ENCODE results near the gene CATSPER1.
"Not testable (repeated sequence)": the region's sequence is repeated elsewhere in the genome, so short reads cannot be mapped to it uniquely, and the experiment has no call there.

CATSPER1 gene

GRCh38 chr11:66020618-66021357 is 5.5 kb downstream of the CATSPER1 start:
- peak; percentile 93 for DNase-seq (ENCODE audit: low spot score)

DNA sequence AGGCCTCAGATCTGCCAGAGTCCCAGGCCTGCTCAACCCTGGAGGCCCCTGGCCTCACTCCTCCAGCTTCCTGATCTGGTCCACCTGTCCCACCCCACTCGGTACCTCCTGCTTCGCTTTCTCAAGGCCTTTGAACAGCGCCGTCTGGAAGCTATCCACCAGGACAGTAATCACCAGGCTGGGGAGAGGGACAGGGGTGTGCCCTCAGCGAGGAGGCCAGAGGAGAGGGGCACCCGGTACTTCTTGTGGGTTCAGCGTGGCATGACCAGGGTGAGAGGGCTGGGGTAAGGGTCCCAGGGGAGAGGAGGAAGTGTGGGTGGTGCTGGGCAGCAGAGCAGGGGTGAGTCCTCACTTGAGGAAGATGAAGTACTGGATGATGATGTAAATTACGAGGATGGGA is 6.1 kb downstream of the CATSPER1 start:
- DNase-seq (ENCODE audit: low spot score): no peak

DNA sequence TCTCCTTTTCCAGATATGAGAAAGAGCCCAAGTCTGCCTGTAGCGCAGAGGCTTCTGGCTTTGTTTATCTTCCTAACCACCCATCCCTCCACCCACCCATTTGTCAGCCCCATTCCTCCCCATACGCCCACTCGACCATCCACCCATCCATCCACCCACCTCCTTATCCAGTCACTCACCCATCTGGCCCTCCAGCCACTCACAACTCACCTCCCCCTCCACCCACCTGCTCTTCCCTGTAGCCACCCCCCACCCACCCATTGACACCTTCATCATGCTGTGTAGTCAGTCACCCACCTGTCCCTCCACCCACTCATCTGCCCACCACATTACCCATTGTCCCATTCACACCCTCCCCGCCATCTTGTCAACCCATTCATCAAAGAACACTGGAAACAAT is 9.0 kb downstream of the CATSPER1 start:
- no peak for DNase-seq (ENCODE audit: low spot score)

- no peak for DNase-seq (ENCODE audit: low spot score)
Measured at GRCh38 chr11:66016793-66017177, 9.5 kb downstream of the CATSPER1 start.

- DNase-seq (ENCODE audit: low spot score): no peak
Measured at GRCh38 chr11:66015936-66016792, 10.1 kb downstream of the CATSPER1 start.

DNA sequence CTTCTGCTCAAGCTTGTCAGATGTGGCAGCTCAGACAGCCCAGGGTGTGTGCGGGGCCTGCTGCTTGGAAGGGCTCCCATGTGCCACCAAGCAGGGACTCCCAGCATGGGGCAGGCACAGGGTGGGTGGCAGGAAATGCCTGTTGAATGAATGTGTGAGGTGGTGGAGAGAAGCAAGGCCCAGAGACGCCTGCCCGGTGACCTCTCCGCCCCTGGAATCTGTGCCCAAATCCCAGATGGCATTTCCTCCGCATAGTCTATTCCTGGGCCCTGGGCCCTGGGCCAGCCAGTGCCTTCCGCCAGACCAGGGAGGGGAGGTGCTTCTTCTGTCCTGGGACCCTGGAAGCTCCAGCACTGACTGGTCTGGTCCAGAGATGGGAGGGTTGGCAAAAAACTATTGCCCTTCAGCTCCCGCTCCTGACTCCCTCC is 10.8 kb downstream of the CATSPER1 start:
- peak; percentile 56 for DNase-seq (ENCODE audit: low spot score)

- DNase-seq (ENCODE audit: low spot score): no peak
Measured at GRCh38 chr11:66014804-66015453, 11.3 kb downstream of the CATSPER1 start.

DNA sequence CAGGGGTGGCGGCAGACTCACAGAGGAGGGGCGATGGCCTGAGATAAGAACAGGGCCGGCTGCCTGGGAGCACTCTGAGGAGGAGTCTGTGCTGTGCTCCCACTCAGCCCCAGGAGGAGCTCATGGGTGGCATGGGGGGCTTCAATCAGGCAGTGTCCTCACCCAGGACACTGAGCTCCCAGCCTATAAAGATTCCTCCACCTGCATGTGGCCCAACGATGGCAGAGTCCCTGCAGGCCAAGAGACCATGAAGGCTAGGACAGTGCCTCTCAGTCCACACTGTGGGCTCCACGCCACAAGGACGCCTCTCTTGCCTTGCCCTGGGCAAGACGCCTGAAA is 12.5 kb downstream of the CATSPER1 start:
- no peak for DNase-seq (ENCODE audit: low spot score)

- DNase-seq (ENCODE audit: low spot score): no peak
Measured at GRCh38 chr11:66012946-66013761, 13.1 kb downstream of the CATSPER1 start.

DNA sequence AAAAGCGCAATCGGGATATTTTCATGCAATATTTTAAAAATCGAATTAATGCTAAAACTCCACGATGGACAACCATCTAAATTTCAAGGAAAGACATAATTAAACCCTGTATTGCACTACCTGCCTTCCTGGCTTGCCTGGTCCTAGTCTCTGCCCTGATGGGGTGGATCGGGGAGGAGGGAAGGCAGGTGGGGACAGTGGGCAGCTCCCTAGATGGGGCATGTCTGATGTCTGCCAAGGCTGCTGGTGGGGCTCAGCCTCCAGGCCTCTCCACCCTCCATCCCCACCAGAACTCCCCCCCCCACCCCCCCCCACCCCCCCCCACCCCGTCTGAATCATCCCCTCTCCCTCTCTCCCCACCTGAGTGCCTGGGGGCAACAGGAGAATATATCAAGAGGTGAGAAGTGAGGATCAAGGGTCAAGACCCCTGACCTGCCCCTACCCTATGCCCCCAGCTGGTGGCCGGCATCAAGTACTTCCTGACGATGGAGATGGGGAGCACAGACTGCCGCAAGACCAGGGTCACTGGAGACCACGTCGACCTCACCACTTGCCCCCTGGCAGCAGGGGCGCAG is 13.8 kb downstream of the CATSPER1 start:
- no peak for DNase-seq (ENCODE audit: low spot score)

GRCh38 chr11:66011785-66012303 is 14.4 kb downstream of the CATSPER1 start, which contains the start of gene CST6:
Gene CST6 (plus strand): TSS chr11:66012008. CDS start chr11:66012045, 37 bp downstream.
- no peak for DNase-seq (ENCODE audit: low spot score)

DNA sequence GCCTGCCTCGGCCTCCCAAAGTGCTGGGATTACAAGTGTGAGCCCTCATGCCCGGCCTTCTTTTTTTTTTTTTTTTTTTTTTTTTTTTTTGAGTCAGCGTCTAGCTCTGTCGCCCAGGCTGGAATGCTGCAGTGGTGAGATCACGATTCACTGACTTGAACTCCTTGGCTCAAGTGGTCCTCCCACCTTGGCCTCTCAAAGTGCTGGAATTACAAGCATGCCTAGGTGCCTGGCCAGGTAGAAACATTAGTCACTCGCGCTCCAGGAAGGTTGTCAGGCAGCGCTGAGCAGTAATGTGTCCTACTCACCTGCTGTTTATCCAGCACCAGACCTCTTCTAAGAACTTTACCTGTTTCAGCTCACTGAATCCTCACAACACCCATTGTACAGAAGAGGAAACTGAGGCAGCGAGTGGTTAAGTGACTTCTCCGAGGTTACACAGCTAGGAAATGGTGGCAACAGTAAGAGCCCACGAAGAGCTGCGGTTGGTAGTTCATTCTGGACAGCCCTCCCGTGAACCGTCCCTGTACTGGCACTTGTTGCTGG is 15.0 kb downstream of the CATSPER1 start:
- peak; percentile 57 for DNase-seq (ENCODE audit: low spot score)

DNA sequence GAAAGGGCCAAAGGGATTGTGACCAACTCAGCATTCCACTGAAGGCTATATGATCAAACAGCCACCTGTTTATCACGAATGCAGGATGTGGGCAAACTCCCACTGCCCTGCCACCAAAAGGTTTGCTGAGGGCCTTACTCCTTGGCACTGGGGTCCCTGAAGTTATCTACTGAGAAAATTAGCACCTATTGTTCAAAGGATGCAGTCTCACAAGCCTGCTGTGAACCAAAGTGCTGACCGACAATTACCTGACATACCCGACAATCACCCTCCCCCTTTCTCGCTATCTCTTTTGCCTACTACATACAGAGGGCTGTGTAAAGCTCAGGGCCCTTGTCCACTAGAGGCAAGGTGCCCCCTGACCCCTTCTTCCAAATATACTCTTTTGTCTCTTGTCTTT is 16.2 kb downstream of the CATSPER1 start:
- not testable (repeated sequence) for DNase-seq (ENCODE audit: low spot score)

DNA sequence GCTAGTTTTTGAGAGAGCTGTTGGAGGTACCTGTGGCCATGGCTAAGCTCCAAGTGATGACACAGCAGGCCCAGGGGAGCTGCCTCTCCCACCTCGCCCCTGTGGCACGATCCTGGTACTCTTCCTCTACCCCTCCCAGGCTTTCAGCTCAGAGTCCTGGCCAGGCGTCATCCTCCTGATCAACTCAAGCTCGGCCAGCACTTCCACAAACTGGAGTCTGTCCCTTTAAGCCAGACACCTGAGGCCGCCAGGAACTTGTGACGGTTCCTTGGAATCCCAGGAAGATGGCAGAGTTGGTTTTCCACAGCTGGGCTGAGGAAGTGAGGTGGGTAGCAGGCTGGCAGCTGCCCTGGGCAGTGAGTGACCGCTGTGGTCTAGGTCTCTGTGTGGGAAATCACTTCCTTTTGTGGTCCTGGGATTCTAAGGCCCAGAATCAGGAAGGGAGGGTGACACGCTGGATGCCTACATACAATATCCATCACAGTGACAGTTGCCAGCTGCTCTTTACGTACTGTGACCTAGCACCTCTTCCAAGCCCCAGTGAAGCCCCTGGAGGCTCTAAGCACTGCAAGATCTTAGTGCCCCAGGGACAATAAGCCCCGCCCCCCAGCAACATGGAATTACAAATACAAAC is 17.7 kb downstream of the CATSPER1 start:
- DNase-seq (ENCODE audit: low spot score): no peak

DNA sequence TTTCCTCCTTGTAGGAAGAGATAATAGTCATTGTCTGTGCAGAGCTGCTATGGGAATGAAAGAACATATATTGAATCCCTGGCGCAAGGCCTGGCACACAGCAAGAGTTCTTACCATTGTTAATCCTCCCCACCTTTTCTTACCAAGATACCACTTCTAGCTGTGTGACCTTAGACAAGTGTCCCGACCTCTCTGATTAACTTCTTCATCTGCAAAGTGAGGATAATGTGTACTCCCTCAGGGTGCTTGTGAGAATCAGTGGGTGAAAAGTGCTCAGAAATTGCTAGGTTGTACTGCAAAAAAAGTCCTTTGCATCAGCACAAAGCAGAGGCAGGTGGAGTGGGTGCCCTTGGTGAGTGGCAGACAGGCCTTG is 18.2 kb downstream of the CATSPER1 start:
- DNase-seq (ENCODE audit: low spot score): no peak

GRCh38 chr11:66007201-66007634 is 19.1 kb downstream of the CATSPER1 start:
- DNase-seq (ENCODE audit: low spot score): no peak

DNA sequence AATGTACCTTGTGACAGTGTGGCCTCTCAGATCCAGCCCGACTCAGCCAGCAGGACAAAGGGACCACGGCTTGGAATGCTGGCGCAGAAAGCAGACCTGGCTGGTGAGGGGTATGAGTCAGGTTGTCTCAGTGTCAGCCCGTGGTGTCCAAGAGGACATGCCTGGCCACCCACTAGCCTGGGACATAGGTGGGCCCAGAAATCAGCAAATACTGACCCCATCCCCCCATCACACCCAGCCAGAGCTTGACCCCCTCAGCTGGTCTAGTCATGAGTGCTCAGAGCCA is 19.4 kb downstream of the CATSPER1 start:
- no peak for DNase-seq (ENCODE audit: low spot score)

DNA sequence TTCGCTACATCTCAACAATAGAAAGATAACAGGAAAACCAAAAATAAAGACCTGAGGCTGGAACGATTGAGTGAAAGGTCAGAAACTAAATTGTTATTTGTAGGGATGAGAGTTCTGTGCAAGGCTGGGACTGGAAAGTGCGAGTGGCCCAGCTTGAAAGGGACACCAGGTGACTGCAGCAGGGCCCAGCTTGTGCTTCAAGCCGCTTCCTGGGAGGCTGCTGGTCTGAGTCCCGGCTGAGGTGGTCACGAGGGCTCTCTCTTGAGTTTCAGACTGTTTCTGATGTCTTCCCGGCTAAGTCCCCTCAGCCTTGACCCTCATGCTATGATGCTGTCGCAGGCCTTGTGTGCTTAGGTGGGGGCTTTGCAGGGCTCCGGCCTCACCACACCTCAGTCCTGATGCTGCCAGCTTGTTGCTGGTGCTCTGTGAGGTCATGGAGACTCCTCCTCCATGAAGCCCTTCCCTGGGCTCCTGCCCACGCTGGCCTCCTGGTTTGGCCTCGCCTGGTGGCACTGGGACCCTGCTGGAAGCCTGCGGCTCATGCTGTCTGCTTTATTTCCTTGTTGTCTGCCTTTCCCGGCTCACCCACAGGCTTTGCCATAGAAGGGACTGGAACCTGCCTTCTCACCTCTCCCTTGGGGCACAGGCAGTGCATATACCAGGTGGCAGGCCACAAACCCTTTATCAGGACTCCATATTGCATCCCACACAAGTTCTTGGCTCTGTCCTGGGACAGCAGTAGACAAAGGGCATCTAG is 20.0 kb downstream of the CATSPER1 start:
- no peak for DNase-seq (ENCODE audit: low spot score)

DNA sequence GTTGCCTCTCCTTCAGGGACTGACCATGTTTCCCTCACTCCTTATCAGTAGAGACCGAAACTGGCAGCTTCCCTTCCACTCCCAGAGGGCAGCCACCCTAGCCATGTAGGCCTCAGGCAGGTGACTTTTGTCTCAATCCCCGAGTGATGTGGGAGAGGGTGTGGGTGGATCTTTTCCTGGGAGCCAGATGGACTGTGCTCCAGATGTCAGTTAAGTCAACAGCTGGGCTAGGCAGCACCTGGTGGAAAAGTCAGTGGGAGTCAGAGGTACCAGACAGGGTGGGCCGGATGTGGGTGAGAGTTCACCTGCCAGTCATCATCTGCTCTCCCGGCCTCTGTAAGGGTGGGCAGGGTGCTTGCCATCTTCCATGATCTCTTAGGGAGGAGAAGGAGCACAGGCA is 22.1 kb downstream of the CATSPER1 start:
- DNase-seq (ENCODE audit: low spot score): no peak

- DNase-seq (ENCODE audit: low spot score): no peak
Measured at GRCh38 chr11:66003291-66003690, 23.0 kb downstream of the CATSPER1 start.

Data from AG20443 (cell line).